Keratinocyte (primary cell): ENCODE data around the gene ERVK3-1.

Experiments used
- CTCF ChIP-seq, 3 experiments: IDR thresholded peaks in 1 of 3; conservative IDR thresholded peaks in 1 of 3; optimal IDR thresholded peaks in 1 of 3; 2 replicates in 2 of 3; 3 replicates in 1 of 3; pipeline versions ENCODE3 to v1.5.1; 2011; ENCODE audit warnings: low read length in 3 of 3, mild to moderate bottlenecking in 3 of 3, moderate library complexity in 2 of 3, control low read depth in 1 of 3, inconsistent platforms in 1 of 3; ENCODE audit not compliant: insufficient read depth in 2 of 3; ENCODE audit errors: extremely low read depth in 1 of 3
- EZH2 ChIP-seq: IDR thresholded peaks from one replicate; pipeline ENCODE4 v1.6.1; 2012; ENCODE audit warnings: inconsistent platforms, mild to moderate bottlenecking, low read length, moderate library complexity

DNA sequence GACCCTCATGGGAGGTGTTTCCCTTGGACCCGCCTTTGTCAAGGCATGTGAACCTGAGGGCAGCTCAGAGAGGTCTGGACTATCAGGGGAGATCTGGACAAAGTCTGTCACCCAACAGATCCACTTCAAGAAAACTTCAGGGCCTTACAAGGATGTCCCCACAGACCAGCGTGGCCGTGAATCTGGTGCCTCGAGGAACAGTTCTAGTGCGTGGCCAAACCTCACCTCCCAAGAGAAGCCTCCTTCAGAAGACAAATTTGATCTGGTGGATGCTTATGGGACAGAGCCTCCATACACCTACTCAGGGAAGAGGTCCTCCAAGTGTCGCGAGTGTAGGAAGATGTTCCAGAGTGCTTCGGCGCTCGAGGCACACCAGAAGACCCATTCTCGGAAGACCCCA lies 33.2 kb downstream of the ERVK3-1 start:
- TF ChIP-seq EZH2 (no peak), CTCF (optimal IDR thresholded peaks at IDR 0.05 in 1 of 3, IDR thresholded peaks at IDR 0.05 in 1 of 3, conservative IDR thresholded peaks at IDR 0.05 in 1 of 3; ENCODE audit: extremely low read depth in 1 of 3, insufficient read depth in 2 of 3, low read length in 3 of 3) (no peak)
